IPS-18c (cell line): Measurements from ENCODE around the gene CPEB2.
"Not testable (repeated sequence)": the region's sequence is repeated elsewhere in the genome, so short reads cannot be mapped to it uniquely, and the experiment has no call there.

Source experiments
- H3K4me3 ChIP-seq: 2 replicates; pipeline ENCODE4 v1.7.0; 2013; ENCODE audit warnings: low read depth, mild to moderate bottlenecking, low read length, moderate library complexity; ENCODE audit not compliant: insufficient read depth
- H3K9me3 ChIP-seq: one replicate; pipeline ENCODE4 v1.6.1; 2013; ENCODE audit warnings: mild to moderate bottlenecking, low read length, moderate library complexity; ENCODE audit not compliant: control insufficient read depth, insufficient read depth

Gene CPEB2

GRCh38 chr4:15085762-15086161 lies 83.5 kb downstream of the CPEB2 start:
- H3K9me3 ChIP-seq, H3K4me3 ChIP-seq: not testable (repeated sequence)

- not testable (repeated sequence) for H3K9me3 ChIP-seq, H3K4me3 ChIP-seq
Measured at GRCh38 chr4:15086259-15086658, 84.0 kb downstream of the CPEB2 start.

- Histone ChIP-seq H3K4me3 (no peak overlapping the region), H3K9me3 (peaks cover 5% of the 10 kb centered on the region)
Measured at GRCh38 chr4:15088394-15089035, 86.2 kb downstream of the CPEB2 start.

- H3K4me3 ChIP-seq, result no peak overlapping the region
- H3K9me3 ChIP-seq, result peaks cover 5% of the 10 kb centered on the region
Measured at GRCh38 chr4:15089979-15090378, 87.7 kb downstream of the CPEB2 start.

GRCh38 chr4:15100380-15100779 lies 98.1 kb downstream of the CPEB2 start:
- no peaks in the 10 kb centered on the region for H3K9me3 ChIP-seq

GRCh38 chr4:15100994-15101695 lies 98.9 kb downstream of the CPEB2 start:
- Histone ChIP-seq H3K9me3 (no peaks in the 10 kb centered on the region), H3K4me3 (no peak overlapping the region)

More at GRCh38 chr4:15100380-15100779, 98.1 kb downstream of the CPEB2 start:
- no peak overlapping the region for H3K4me3 ChIP-seq

- no peak overlapping the region for H3K4me3 ChIP-seq
- no peaks in the 10 kb centered on the region for H3K9me3 ChIP-seq
Measured at GRCh38 chr4:15104825-15105224, 102.5 kb downstream of the CPEB2 start.

GRCh38 chr4:15106399-15106798 lies 104.1 kb downstream of the CPEB2 start:
- no peak overlapping the region for H3K4me3 ChIP-seq
- no peaks in the 10 kb centered on the region for H3K9me3 ChIP-seq

- Histone ChIP-seq H3K4me3 (no peak overlapping the region), H3K9me3 (no peaks in the 10 kb centered on the region)
Measured at GRCh38 chr4:15109600-15109999, 107.3 kb downstream of the CPEB2 start.

- Histone ChIP-seq H3K9me3 (no peaks in the 10 kb centered on the region), H3K4me3 (no peak overlapping the region)
Measured at GRCh38 chr4:15110120-15110571, 107.9 kb downstream of the CPEB2 start.

- H3K4me3 ChIP-seq, result no peak overlapping the region
- peaks cover 4% of the 10 kb centered on the region for H3K9me3 ChIP-seq
Measured at GRCh38 chr4:15116509-15117079, 114.3 kb downstream of the CPEB2 start.

- H3K9me3 ChIP-seq, result peaks cover 4% of the 10 kb centered on the region
- H3K4me3 ChIP-seq, result no peak overlapping the region
Measured at GRCh38 chr4:15117270-15117946, 115.1 kb downstream of the CPEB2 start.

GRCh38 chr4:15118292-15118691 lies 116.0 kb downstream of the CPEB2 start:
- peaks cover 4% of the 10 kb centered on the region for H3K9me3 ChIP-seq
- no peak overlapping the region for H3K4me3 ChIP-seq
